HepG2 (cell line): ENCODE data around the gene BRSK2. TPM values are rescaled to one million over a fixed set of nuclear protein-coding genes. Genes with fewer than 3 reads are reported as not detected.

Experiments used
- ATAC-seq: fragments of 200-7000 bp; cut with Tn5 transposase; 3 replicates; pipeline ENCODE4 v1.9.1; 2020; ENCODE audit warnings: mild to moderate bottlenecking, moderate library complexity
- BruUV-seq: library from RNA; stranded (reverse); fragments of 400-500 nt; replicated peaks from 2 replicates; lab custom pipeline; 2021; lab: Mats Ljungman, UMichigan
- CTCF ChIA-PET: fragments of 300-600 bp; formaldehyde crosslinking; extraction: SDS; loops from one replicate; lab custom pipeline; 2021; ENCODE audit warnings: low total read pairs, inconsistent platforms, low intra/inter-chr PET ratio; lab: Yijun Ruan, JAX
- POLR2A ChIA-PET: fragments of 350-600 bp; sonication (Branson Sonifier 250); formaldehyde crosslinking; loops from one replicate; lab custom pipeline; 2020; ENCODE audit warnings: antibody characterized with exemption, inconsistent platforms; lab: Yijun Ruan, JAX
- DNase-seq: peaks from one replicate; pipeline ENCODE4 v3.0.0-alpha.2; 2015; ENCODE audit warnings: low spot score
- FAIRE-seq: peaks from 3 replicates; lab custom pipeline; 2011; peaks lifted over from hg19 to GRCh38; lab: Jason Lieb, UNC
- H2AFZ ChIP-seq: one replicate; pipeline ENCODE4 v1.6.1; 2011; ENCODE audit warnings: low read length, inconsistent platforms
- H3K27ac ChIP-seq: fragments of 300-600 bp; 3 replicates; pipeline ENCODE4 v1.8.0; 2011; ENCODE audit warnings: mixed run types, mild to moderate bottlenecking, mixed read lengths, low read length, inconsistent platforms; ENCODE audit not compliant: insufficient read depth; ENCODE audit errors: extremely low read length
- H3K27me3 ChIP-seq, 2 experiments: fragments of 200-600 bp in 1 of 2; 2 replicates in 1 of 2; 3 replicates in 1 of 2; pipeline versions ENCODE4 v1.6.0 to v1.8.0; 2011; ENCODE audit warnings: low read length in 2 of 2, mild to moderate bottlenecking in 2 of 2, moderate library complexity in 2 of 2, inconsistent platforms in 1 of 2; ENCODE audit not compliant: insufficient read depth in 2 of 2, control insufficient read depth in 1 of 2
- H3K36me3 ChIP-seq, 2 experiments: fragments of 200-600 bp in 1 of 2; replicated peaks in 1 of 2; 2 replicates in 1 of 2; 3 replicates in 1 of 2; pipeline versions ENCODE4 v1.5.1 to v1.8.0; 2011; ENCODE audit warnings: low read length in 2 of 2, inconsistent platforms in 1 of 2; ENCODE audit not compliant: insufficient read depth in 2 of 2, control insufficient read depth in 1 of 2
- H3K4me1 ChIP-seq: 2 replicates; pipeline ENCODE4 v1.5.1; 2012; ENCODE audit warnings: low read length, inconsistent platforms; ENCODE audit not compliant: insufficient read depth
- H3K4me2 ChIP-seq: 2 replicates; pipeline ENCODE4 v1.6.0; 2011; ENCODE audit warnings: low read depth, low read length, inconsistent platforms
- H3K4me3 ChIP-seq, 3 experiments: fragments of 200-600 bp in 1 of 3; sonication (generic), shearing (Covaris generic) in 1 of 3; replicated peaks in 1 of 3; 2 replicates each; pipeline ENCODE4 v1.5.1; 2011 to 2016; ENCODE audit warnings: low read length in 3 of 3, inconsistent platforms in 2 of 3, low read depth in 2 of 3, mild to moderate bottlenecking in 2 of 3, control low read depth in 1 of 3, mixed read lengths in 1 of 3; ENCODE audit not compliant: insufficient read depth in 1 of 3
- H3K79me2 ChIP-seq: one replicate; pipeline ENCODE4 v1.6.1; 2011; ENCODE audit warnings: low read length, inconsistent platforms; ENCODE audit not compliant: insufficient read depth
- H3K9ac ChIP-seq: 2 replicates; pipeline ENCODE4 v1.6.0; 2011; ENCODE audit warnings: mild to moderate bottlenecking, low read depth, low read length, inconsistent platforms; ENCODE audit not compliant: insufficient read depth
- H3K9me3 ChIP-seq: 2 replicates; pipeline ENCODE4 v1.5.1; 2012; ENCODE audit warnings: mild to moderate bottlenecking, low read length
- H4K20me1 ChIP-seq: 2 replicates; pipeline ENCODE4 v1.6.0; 2011; ENCODE audit warnings: inconsistent platforms, mild to moderate bottlenecking, low read length, moderate library complexity; ENCODE audit not compliant: insufficient read depth
- RAD21 ChIP-seq: fragments of 450-650 bp; formaldehyde crosslinking; IDR thresholded peaks from 2 replicates; pipeline ENCODE4 v1.5.0; 2020; ENCODE audit warnings: mild to moderate bottlenecking
- RBAK ChIP-seq: sonication (generic); formaldehyde crosslinking; IDR thresholded peaks from 2 replicates; pipeline ENCODE4 v1.5.1; 2020; ENCODE audit warnings: mild to moderate bottlenecking, missing genetic modification reagents
- YY1 ChIP-seq: IDR thresholded peaks from 2 replicates; pipeline ENCODE4 v1.6.1; 2011; ENCODE audit warnings: low read length, low read depth, moderate library complexity, mild to moderate bottlenecking; ENCODE audit not compliant: insufficient read depth, insufficient replicate concordance
- WGBS: methylation state at CpG from one replicate; pipeline ENCODE4 v1.1.6; 2017; ENCODE audit warnings: low lambda C conversion rate; 5-methylcytosine and 5-hydroxymethylcytosine counted together
- in situ Hi-C: cut with HindIII; loops from 2 replicates; pipeline ENCODE4 v1.10.0; 2017; ENCODE audit warnings: low pct_unique_long_range_greater_than_20kb; ENCODE audit not compliant: extremely low pct_ligation_motif_present
- intact Hi-C: fragments of 100-400 bp; cut with micrococcal nuclease; formaldehyde crosslinking; loops from one replicate; pipeline ENCODE4 v1.10.0; 2022; ENCODE audit not compliant: unreplicated experiment
- polyA plus RNA-seq, 8 experiments: library from polyadenylated mRNA; depleted of rRNA in 3 of 8; stranded (reverse) in 7 of 8; unstranded in 1 of 8; fragments of >200 nt; fragmentation: Illumina TruSeq in 4 of 8; extraction: Trizol in 4 of 8; gene quantifications; 2 replicates each; pipeline versions ENCODE4 v1.2.1 to v1.2.3, GENCODE V29; 2011 to 2016; ENCODE audit warnings: low read depth in 4 of 8, missing spikeins in 1 of 8, mixed read lengths in 1 of 8; ENCODE audit not compliant: insufficient read depth in 1 of 8
- total RNA-seq, 5 experiments: library from RNA; depleted of rRNA; stranded (reverse); fragments of >200 nt; fragmentation: Illumina TruSeq; extraction: Trizol; gene quantifications; 2 replicates each; pipeline ENCODE4 v1.2.3, GENCODE V29; 2016; ENCODE audit warnings: low read depth in 1 of 5
- TF ChIP-seq, protein P1 (sequence below): fragments of 450-650 bp; IDR thresholded peaks from 2 replicates; pipeline ENCODE4 v1.6.1; 2017; ENCODE audit warnings: mild to moderate bottlenecking
- TF ChIP-seq, protein P2 (sequence below): sonication (generic); formaldehyde crosslinking; IDR thresholded peaks from 2 replicates; pipeline ENCODE4 v1.8.0; 2022; ENCODE audit warnings: low read depth, missing genetic modification reagents
- TF ChIP-seq, protein P3 (sequence below): sonication (generic); formaldehyde crosslinking; IDR thresholded peaks from 2 replicates; pipeline ENCODE4 v1.9.0; 2021; ENCODE audit warnings: missing genetic modification reagents, borderline replicate concordance

Gene BRSK2
- total and polyA plus RNA-seq, 2 of the 13 experiments (the other 11 are each of a cell fraction or from before 2014, with no cell fraction given), result 0.74 to 1.1 TPM

DNA sequence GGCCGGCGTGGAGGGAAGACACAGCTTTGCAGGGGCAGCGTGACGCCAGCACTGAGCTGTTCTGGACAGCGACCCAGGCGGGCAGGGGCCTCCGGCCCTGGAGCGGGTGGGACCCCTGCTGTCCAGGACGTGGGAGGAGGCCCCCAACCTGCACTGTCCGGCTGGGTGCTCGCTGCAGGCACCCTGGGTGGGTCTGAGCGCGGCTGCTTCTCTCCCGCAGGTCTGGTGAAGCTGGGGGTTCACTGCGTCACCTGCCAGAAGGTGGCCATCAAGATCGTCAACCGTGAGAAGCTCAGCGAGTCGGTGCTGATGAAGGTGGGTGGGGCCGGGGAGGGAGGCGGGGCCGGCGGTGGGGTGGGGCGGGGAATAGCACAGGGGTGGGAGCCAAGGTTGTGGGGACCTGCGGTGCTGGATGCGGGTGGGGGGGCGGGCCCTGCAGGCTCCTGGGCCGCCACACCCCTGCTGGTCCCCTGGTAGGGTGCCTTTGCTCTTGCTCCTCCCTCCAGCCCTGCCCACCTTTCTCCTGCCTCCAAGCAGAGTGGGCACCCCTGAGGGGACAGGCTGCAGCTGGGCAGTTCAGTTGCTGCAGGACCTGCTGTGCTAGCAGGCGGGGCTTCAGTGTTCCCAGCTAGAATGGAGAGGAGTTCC is 46.2 kb downstream of the BRSK2 start (continued):
- TF ChIP-seq, protein P1, sequence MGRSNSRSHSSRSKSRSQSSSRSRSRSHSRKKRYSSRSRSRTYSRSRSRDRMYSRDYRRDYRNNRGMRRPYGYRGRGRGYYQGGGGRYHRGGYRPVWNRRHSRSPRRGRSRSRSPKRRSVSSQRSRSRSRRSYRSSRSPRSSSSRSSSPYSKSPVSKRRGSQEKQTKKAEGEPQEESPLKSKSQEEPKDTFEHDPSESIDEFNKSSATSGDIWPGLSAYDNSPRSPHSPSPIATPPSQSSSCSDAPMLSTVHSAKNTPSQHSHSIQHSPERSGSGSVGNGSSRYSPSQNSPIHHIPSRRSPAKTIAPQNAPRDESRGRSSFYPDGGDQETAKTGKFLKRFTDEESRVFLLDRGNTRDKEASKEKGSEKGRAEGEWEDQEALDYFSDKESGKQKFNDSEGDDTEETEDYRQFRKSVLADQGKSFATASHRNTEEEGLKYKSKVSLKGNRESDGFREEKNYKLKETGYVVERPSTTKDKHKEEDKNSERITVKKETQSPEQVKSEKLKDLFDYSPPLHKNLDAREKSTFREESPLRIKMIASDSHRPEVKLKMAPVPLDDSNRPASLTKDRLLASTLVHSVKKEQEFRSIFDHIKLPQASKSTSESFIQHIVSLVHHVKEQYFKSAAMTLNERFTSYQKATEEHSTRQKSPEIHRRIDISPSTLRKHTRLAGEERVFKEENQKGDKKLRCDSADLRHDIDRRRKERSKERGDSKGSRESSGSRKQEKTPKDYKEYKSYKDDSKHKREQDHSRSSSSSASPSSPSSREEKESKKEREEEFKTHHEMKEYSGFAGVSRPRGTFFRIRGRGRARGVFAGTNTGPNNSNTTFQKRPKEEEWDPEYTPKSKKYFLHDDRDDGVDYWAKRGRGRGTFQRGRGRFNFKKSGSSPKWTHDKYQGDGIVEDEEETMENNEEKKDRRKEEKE, result no peak
- TF ChIP-seq RBAK (no peak), YY1 (no peak), RAD21 (no peak)
- TF ChIP-seq, protein P2, sequence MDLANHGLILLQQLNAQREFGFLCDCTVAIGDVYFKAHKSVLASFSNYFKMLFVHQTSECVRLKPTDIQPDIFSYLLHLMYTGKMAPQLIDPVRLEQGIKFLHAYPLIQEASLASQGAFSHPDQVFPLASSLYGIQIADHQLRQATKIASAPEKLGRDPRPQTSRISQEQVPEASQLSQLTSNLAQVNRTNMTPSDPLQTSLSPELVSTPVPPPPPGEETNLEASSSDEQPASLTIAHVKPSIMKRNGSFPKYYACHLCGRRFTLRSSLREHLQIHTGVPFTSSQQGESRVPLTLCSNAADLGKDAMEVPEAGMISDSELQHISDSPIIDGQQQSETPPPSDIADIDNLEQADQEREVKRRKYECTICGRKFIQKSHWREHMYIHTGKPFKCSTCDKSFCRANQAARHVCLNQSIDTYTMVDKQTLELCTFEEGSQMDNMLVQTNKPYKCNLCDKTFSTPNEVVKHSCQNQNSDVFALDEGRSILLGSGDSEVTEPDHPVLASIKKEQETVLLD (CRISPR knock-in tag), result no peak

- no peaks in the 10 kb centered on the region for H3K36me3 ChIP-seq
- TF ChIP-seq, protein P3, sequence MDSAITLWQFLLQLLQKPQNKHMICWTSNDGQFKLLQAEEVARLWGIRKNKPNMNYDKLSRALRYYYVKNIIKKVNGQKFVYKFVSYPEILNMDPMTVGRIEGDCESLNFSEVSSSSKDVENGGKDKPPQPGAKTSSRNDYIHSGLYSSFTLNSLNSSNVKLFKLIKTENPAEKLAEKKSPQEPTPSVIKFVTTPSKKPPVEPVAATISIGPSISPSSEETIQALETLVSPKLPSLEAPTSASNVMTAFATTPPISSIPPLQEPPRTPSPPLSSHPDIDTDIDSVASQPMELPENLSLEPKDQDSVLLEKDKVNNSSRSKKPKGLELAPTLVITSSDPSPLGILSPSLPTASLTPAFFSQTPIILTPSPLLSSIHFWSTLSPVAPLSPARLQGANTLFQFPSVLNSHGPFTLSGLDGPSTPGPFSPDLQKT, result no peak
- no peak overlapping the region for H2AFZ ChIP-seq
- H4K20me1 ChIP-seq, result 0 out of 2 replicates have a peak, but pooled peaks cover 3% of the 10 kb centered on the region
- no peak overlapping the region for H3K4me3 ChIP-seq
- BruUV-seq, result no TSS peak
- no peak overlapping the region for H3K4me2 ChIP-seq
- WGBS, result 9% methylated on average over 8 of the region's 13 CpGs
- H3K9ac ChIP-seq, result no peak overlapping the region
- no peak overlapping the region for H3K27ac ChIP-seq
- H3K4me1 ChIP-seq, result no peaks in the 10 kb centered on the region
- POLR2A ChIA-PET, result no interaction called here
- in situ Hi-C loops (no loop called here), intact Hi-C loops (no loop called here)
- no peaks in the 10 kb centered on the region for H3K79me2 ChIP-seq
- no peaks in the 10 kb centered on the region for H3K9me3 ChIP-seq
- FAIRE-seq (no peak), DNase-seq (no peak), ATAC-seq (peak; percentile 10; the same call in 1 of the 3 replicates)
- CTCF ChIA-PET, result no interaction called here
- peaks cover 2 to 8% of the 10 kb centered on the region in 2 experiments; a peak in 2 of 5 replicates for H3K27me3 ChIP-seq
These were observed 46.8 kb downstream of the BRSK2 start for GRCh38 chr11:1436468-1437039.
